Fibroblast of peridontal ligament (primary cell): ENCODE data around the gene PLCH1.
"Not testable (repeated sequence)": the region's sequence is repeated elsewhere in the genome, so short reads cannot be mapped to it uniquely, and the experiment has no call there.

Experiments
- DNase-seq: peaks from one replicate; pipeline ENCODE4 v3.0.0-alpha.2; 2010; ENCODE audit errors: extremely low read depth

PLCH1 gene

GRCh38 chr3:155417119-155417517 lies 327.8 kb downstream of the PLCH1 start:
- no peak for DNase-seq

DNA sequence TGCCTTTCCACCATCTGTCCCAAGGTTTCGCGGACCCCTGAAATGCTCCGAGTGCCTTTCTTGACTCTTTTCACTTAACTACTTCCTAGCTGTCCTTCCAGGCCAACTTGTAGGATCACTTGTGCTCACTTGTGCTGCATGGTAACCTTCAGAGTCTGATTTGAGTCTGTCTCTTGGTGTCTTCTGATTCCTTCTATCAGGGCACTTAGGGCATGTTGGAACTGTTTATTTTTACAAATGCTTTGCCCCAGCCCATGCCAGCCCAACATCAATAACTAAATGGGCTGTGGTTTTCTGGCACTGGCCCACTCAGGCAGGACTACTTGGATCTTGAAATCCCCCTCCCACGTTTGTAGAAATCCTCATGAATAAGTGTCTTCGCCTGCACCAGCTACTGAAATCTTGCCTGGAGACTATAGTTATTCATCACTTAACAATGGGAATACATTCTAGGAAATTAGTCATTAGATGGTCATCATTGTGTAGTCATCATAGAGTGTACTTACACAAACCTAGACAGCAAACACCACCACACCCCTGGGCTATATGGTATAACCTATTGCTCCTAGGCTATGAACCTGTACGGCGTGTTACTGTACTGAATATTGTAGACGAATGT lies 328.3 kb downstream of the PLCH1 start:
- peak; percentile 46 for DNase-seq

- no peak for DNase-seq
Measured at GRCh38 chr3:155412904-155413303, 332.0 kb downstream of the PLCH1 start.

DNA sequence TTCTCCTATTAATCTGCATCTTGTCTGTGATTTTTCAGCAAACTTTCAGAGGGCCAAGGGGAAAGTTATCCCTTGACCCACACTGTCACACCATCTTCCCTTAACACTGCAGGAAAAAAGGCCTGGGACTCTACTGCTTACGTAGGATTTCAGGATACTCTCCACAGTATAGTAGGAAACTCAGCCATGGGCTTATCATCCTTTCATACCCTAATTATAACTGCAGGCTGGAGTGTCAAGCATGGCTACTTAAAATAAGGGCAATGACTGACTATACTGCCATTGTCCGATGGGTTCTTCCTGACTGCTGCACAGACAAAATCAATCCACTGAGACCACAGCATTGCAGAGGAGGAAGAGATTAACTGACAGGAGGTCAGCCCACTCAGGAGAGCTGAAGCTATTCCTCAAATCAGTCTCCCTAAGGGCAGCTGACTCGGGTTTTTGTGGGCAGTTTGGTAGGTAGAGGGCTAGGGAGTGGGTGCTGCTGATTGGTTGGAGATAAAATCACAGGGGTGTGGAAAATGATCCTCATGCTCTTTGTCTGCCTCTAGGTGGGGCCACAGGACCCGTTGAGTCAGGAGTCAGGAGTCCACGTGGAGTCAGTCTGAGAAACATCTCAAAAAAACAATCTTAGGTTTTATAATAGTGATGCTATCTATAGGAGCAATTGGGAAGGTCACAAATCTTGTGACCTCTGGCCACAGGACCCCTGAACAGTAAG lies 333.2 kb downstream of the PLCH1 start:
- no peak for DNase-seq

GRCh38 chr3:155409336-155409735 lies 335.5 kb downstream of the PLCH1 start:
- DNase-seq: no peak

- DNase-seq: no peak
Measured at GRCh38 chr3:155407971-155408370, 336.9 kb downstream of the PLCH1 start.

DNA sequence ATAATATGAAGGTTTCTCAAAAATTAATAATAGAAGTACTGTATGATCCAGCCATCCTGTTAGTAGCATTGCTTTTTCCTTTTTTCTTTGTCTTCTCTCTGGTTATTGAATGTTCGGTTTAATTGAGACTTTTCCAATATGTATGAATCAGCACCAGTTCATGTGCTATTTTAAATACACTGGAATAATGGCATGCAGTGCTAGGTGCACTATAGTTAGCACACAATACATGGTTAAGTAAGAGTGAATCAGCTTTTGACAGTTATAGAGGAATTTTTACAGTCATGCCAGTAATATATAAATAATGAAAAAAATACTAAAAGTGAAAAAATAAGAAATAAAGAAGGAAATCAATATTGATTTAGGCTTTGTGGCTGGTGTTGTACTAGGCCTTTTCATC lies 337.5 kb downstream of the PLCH1 start:
- DNase-seq: peak; percentile 40

DNA sequence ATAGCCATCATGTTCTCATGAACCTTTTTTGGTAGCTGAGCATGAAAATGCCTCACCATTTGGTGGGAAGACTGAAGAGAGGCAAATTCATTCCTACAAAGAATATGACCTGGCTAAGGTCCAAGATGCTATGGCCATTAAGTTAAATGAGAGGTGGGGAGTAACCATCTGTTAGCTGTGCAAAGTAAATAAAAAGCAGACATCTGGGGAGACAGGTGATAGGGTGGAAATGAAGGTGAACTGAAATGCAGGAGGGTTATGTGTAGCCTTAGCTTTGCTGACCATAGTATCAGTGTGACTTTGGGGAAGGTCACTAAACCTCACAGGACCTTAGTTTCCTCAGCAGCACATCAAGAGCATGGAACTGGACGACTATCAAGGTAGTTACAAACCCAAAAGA lies 340.4 kb downstream of the PLCH1 start:
- no peak for DNase-seq

- DNase-seq: no peak
Measured at GRCh38 chr3:155402656-155403055, 342.2 kb downstream of the PLCH1 start.

GRCh38 chr3:155398046-155398445 lies 346.8 kb downstream of the PLCH1 start:
- DNase-seq: peak; percentile 60

GRCh38 chr3:155394896-155395295 lies 350.0 kb downstream of the PLCH1 start:
- DNase-seq: not testable (repeated sequence)

- no peak for DNase-seq
Measured at GRCh38 chr3:155394240-155394639, 350.6 kb downstream of the PLCH1 start.

DNA sequence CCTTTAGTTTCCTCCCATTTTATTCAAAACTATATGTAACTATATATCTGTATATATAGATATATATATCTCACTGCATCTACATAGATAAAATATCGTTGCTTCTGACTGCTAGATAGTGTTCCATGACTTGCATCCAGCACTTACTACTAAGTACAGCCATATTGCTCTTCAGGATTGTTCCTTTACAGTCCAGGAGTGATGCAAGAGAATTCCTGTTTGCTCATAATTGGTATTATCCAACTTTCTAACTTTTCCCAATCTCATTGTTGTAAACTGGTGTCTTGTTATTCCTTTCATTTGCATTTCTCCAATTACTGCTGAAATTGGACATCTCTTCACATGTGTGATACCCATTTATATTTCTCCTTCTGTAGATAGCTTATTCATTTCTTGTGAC lies 351.6 kb downstream of the PLCH1 start:
- DNase-seq: peak; percentile 24

DNA sequence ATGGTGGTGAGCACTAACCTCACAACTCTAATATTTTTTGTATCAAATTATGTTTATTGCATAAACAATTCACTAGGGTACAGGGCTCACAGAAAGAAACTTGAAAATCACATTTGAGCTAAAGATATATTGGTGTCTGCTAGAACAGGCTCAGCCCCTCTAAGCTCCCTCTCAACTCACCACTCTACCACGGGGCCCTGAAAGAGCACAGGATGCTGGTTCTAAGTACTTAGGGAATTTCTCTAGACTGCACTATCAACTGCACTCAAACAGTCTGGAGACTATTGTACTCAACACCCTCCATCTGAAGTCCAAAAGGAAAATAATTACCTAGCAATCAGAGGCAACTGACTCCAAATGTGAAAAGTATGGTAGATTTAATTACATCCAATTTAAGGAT lies 352.7 kb downstream of the PLCH1 start:
- no peak for DNase-seq

DNA sequence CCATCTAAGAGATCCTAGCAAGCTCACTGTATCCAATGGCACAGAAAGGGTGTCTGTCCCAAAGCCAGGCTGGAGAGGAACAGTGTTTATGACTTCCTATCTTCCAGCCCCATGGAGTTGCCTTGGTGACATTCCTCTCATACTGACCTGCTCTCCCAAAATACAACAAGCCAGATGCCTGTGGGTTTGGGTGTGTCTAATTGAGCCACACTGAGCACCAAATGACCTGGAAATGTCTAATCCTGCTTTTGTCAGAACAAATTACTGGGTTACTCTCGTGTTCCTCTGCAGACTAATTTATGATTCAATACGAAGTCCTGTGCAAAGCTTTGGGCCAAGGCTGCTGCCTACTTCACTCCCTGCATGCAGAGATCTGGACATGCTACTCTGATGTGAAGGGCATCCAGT lies 353.3 kb downstream of the PLCH1 start:
- peak; percentile 87 for DNase-seq

DNA sequence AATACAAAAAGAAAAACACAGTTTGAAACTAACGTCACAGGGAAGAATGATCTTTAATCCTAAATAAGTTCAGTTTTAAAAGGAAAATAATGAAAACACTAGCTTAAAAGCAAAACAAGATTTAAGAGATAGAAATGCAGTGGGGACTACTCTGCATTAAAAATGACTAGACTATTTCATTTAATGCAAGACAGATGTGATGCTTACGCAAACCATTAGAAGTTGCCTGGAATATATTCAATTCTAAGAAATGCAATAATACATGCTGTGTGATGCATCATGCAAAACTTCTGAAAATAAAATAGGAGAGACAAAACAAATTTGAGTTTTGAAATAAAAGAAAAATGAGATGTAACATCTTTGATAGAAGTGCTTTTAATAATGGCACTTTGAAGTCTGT lies 353.8 kb downstream of the PLCH1 start:
- peak; percentile 94 for DNase-seq

GRCh38 chr3:155390351-155390750 lies 354.5 kb downstream of the PLCH1 start:
- DNase-seq: peak; percentile 54

- DNase-seq: no peak
Measured at GRCh38 chr3:155388417-155388816, 356.5 kb downstream of the PLCH1 start.

- DNase-seq: no peak
Measured at GRCh38 chr3:155387571-155387970, 357.3 kb downstream of the PLCH1 start.

- no peak for DNase-seq
Measured at GRCh38 chr3:155386919-155387318, 358.0 kb downstream of the PLCH1 start.

DNA sequence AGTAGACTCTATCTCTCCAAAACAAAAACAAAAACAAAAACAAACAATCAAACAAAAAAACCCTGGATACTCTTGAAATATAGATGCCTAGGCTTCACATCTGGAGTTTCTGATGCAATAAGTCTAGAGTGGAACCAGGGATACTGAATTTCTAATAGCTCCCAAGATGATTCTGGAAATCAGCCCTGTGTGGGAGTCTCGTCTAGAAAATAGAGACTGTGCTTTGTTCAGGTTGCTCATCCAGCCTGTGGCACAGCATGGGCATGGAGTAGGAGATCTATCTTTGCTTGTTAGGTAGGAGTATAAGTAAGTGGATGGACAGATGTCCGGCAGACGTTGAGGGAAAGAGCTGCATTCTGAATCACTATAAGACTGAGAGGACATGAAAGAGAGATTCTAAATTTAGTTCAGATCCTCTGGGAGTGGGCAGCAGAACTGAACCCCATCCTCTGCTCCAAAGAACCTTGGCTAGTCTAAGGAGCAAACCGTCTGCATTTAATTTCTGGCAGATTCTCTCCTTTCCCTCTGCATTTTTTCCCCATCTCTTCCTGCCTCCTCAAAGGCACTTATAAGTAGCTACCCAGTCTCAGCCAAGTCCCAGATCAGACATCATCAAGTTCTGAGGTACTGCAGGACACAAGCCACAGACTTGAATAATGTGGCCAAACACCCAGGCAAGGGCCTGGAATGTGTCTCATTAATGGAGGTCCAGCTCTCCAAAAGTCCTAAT lies 358.8 kb downstream of the PLCH1 start:
- DNase-seq: peak; percentile 16

DNA sequence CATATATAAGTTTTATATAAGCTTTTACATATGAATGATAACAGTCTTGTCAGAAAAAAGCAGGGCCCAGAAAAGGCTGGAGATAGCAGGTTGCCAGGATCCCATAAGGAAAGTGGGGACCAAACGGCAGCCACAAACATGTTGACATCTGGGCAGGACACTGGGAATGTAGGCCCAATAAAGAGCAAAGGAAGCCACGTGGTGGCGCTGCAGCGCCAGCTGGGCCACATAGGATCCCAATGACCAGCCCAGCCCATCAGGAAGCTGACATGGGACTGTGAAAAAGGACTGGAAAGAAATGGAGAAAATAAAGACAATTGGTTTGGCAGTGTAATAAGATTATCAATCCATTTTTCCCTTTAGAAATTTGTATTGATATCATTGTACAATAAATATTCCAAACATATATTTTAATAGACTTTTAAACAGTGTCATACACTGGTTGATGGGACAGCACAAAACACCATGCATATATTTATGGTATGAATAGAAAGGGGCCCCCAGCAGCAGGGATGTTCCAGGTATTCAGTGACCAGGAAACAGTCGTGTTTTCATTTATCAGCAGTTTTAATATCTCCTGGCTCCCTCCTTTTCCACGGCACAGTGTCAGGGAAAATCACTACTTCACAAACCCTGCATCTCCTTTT lies 362.4 kb downstream of the PLCH1 start:
- peak; percentile 78 for DNase-seq
